ENCODE data around the gene PCDHGB5. TPM values are rescaled to one million over a fixed set of nuclear protein-coding genes. Genes with fewer than 3 reads are reported as not detected.
A peak's percentile ranks its signal among the peaks of the same experiment; 100 is the strongest.
"Not testable (repeated sequence)": the region's sequence is repeated elsewhere in the genome, so short reads cannot be mapped to it uniquely, and the experiment has no call there.

Gene PCDHGB5
- total and polyA plus RNA-seq, 2 experiments from 2014 or later: 1.2 TPM; not detected in 1

GRCh38 chr5:141373673-141374317 lies 24.0 kb upstream of the PCDHGB5 start, which contains the start of gene PCDHGA6:
Gene PCDHGA6, plus strand, starts transcription at chr5:141373891. Its CDS starts 193 bp downstream, at chr5:141374084.
- Histone ChIP-seq H3K27ac (no peak within 1 kb of the TSS), H3K36me3 (no peaks in the 10 kb centered on the region), H3K9me3 (ENCODE audit: low read depth) (no peaks in the 10 kb centered on the region), H3K4me1 (ENCODE audit: low read depth) (no peaks in the 10 kb centered on the region), H3K4me3 (no peak within 1 kb of the TSS), H3K27me3 (no peaks in the 10 kb centered on the region)
- DNase-seq (ENCODE audit: low read depth in 1 of 2, low spot score in 1 of 2): peak in 1 of 2 donors; percentile 31
- TF ChIP-seq CTCF (IDR thresholded peaks at IDR 0.05; ENCODE audit: low read depth, low read length): peak; percentile 43

GRCh38 chr5:141374627-141375026 lies 23.1 kb upstream of the PCDHGB5 start:
- H3K36me3 ChIP-seq: no peaks in the 10 kb centered on the region
- H3K27ac ChIP-seq: no peak overlapping the region
- H3K4me3 ChIP-seq: no peak overlapping the region
- no peak for TF ChIP-seq CTCF (IDR thresholded peaks at IDR 0.05; ENCODE audit: low read depth, low read length)
- no peaks in the 10 kb centered on the region for H3K9me3 ChIP-seq (ENCODE audit: low read depth)
- no peaks in the 10 kb centered on the region for H3K4me1 ChIP-seq (ENCODE audit: low read depth)
- no peak for DNase-seq (ENCODE audit: low read depth in 1 of 2, low spot score in 1 of 2)
- no peaks in the 10 kb centered on the region for H3K27me3 ChIP-seq

- not testable (repeated sequence) for H3K4me3 ChIP-seq; H3K36me3 ChIP-seq; H3K27me3 ChIP-seq; H3K4me1 ChIP-seq (ENCODE audit: low read depth); H3K9me3 ChIP-seq (ENCODE audit: low read depth); H3K27ac ChIP-seq; DNase-seq (ENCODE audit: low read depth in 1 of 2, low spot score in 1 of 2)
Measured at GRCh38 chr5:141375444-141376155, 22.1 kb upstream of the PCDHGB5 start.

- Histone ChIP-seq H3K27me3 (no peaks in the 10 kb centered on the region), H3K9me3 (ENCODE audit: low read depth) (no peaks in the 10 kb centered on the region), H3K4me3 (no peak within 1 kb of the TSS), H3K27ac (no peak within 1 kb of the TSS), H3K4me1 (ENCODE audit: low read depth) (no peaks in the 10 kb centered on the region), H3K36me3 (no peaks in the 10 kb centered on the region)
- DNase-seq (ENCODE audit: low read depth in 1 of 2, low spot score in 1 of 2): peak in 1 of 2 donors; percentile 38
- peak; percentile 33 for TF ChIP-seq CTCF (IDR thresholded peaks at IDR 0.05; ENCODE audit: low read depth, low read length)
Measured at GRCh38 chr5:141382469-141383294, 15.1 kb upstream of the PCDHGB5 start, which contains the start of gene PCDHGA7. Gene PCDHGA7, plus strand, starts transcription at chr5:141382742. Its CDS starts 158 bp downstream, at chr5:141382900.

- no peak for DNase-seq (ENCODE audit: low read depth in 1 of 2, low spot score in 1 of 2)
- no peaks in the 10 kb centered on the region for H3K9me3 ChIP-seq (ENCODE audit: low read depth)
- no peaks in the 10 kb centered on the region for H3K4me1 ChIP-seq (ENCODE audit: low read depth)
- H3K4me3 ChIP-seq: no peak overlapping the region
- no peak for TF ChIP-seq CTCF (IDR thresholded peaks at IDR 0.05; ENCODE audit: low read depth, low read length)
- H3K36me3 ChIP-seq: no peaks in the 10 kb centered on the region
- no peaks in the 10 kb centered on the region for H3K27me3 ChIP-seq
- H3K27ac ChIP-seq: no peak overlapping the region
Measured at GRCh38 chr5:141383345-141383744, 14.4 kb upstream of the PCDHGB5 start.
